Measurements from ENCODE around the gene ARID1B. TPM values are rescaled to one million over a fixed set of nuclear protein-coding genes. Genes with fewer than 3 reads are reported as not detected.

The ARID1B gene
- total RNA-seq, 2 donors from 2014 or later = 62.9 to 71.6 TPM

DNA sequence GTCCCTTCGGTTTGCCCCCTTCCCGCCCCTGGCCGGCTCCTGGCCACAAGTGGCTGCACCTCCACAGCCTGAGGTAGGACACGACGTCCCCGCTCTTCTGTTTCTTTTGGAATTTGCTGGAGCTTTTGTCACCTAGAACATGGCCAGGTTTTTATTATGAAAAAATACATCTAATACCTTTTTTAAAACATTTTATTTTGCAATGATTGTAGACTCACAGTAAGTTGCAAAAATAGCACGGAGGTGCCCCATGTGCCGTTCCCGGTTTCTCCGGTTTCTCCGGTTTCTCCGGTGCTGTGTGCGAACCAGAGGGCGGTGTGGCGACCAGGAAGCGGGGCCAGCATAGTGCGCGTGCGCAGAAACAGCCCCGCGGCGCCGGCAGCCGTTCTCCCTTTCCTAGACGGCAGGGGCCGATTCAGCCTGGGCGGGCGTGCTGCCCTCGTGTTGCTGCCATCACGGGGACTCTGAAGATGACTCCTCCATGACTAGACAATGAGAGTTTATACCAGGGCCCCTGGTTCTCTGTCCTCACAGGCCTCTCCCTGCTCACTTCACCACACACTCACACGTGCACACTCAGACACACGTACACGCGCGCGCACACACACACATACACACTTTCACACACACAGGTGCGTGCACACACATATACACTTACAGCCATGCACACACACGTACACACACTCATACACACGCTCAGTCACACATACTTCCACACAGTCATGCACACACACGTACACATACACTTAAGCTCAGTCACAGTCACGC, 444.1 kb downstream of the ARID1B start:
- ATAC-seq (replicated peaks in 1 of 2) (peak; percentile 86), DNase-seq (peak; percentile 91)
- Mint-ChIP-seq H3K4me1 (ENCODE audit: low read depth) (peaks cover 45% of the 10 kb centered on the region), H3K27ac (peak overlapping the region; percentile 64), H3K4me3 (peak overlapping the region; percentile 51 to 90), H3K9me3 (no peaks in the 10 kb centered on the region), H3K36me3 (ENCODE audit: insufficient read depth in 2 of 2) (no peaks in the 10 kb centered on the region), H3K27me3 (ENCODE audit: low read depth) (no peaks in the 10 kb centered on the region)

DNA sequence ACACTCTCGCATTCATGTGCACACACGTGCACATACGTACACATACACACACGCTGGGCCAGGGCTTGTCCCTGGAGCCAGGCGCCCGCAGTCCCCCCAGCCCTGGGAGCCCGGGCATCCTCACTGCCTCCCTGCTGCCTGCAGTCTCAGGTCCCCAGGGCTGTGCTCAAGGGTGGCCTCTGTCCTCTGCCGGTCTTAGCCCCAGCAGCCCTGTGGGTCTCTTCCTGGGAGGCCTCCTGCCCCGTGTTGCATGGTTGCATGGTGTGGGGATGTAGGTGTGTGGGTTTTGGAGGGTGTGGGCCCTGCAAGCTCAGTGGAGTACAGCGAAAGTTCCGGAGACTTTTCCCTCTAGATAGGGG, 444.6 kb downstream of the ARID1B start:
- Mint-ChIP-seq H3K27me3 (ENCODE audit: low read depth) (no peaks in the 10 kb centered on the region), H3K4me3 (peak overlapping the region; percentile 51 to 90), H3K36me3 (ENCODE audit: insufficient read depth in 2 of 2) (no peaks in the 10 kb centered on the region), H3K27ac (no peak overlapping the region), H3K4me1 (ENCODE audit: low read depth) (peaks cover 43% of the 10 kb centered on the region), H3K9me3 (no peaks in the 10 kb centered on the region)
- ATAC-seq (replicated peaks in 1 of 2) (no peak), DNase-seq (no peak)

DNA sequence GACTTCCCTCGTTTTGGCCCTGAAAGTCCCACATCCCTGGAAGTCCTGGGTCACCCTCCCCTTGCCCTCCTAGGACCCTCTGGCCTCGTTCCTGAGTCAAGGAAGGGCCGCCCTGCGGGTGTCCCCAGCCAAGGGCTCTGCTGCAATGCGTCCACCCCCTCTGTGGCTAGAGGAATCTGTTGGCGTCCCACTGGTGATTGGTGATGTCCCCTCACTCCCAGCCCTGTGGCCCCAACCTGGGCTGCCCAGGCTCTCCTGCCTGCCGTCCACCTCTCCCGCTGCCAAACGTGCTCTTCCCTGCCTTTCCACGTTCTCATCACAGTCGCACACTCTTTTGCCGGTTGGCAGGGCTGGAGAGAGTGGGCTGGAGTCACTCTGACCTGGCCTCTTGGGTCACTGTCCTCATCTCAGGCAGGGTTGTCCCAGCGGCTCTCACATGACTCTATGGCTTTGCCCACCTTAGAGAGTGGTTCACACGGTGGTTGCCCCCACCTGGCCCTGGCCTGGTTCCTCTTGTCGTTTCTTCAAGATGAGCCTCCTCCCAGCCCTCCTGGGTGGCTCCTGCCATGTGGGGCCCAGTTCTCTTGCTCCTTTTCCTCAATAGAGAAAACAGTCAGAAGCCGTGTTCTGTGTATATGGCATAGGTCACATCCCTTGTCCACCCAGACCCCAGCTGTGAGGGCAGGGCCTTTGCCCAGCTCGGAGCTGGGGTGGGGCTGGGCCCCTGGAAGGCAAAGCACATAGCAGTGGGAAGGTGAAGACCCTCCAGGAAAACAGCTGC, 445.2 kb downstream of the ARID1B start:
- peak overlapping the region; percentile 64 to 71 for H3K4me3 Mint-ChIP-seq
- peaks cover 47% of the 10 kb centered on the region for H3K4me1 Mint-ChIP-seq (ENCODE audit: low read depth)
- H3K9me3 Mint-ChIP-seq = no peaks in the 10 kb centered on the region
- H3K36me3 Mint-ChIP-seq (ENCODE audit: insufficient read depth in 2 of 2) = no peaks in the 10 kb centered on the region
- no peak for ATAC-seq (replicated peaks in 1 of 2)
- DNase-seq = no peak
- no peaks in the 10 kb centered on the region for H3K27me3 Mint-ChIP-seq (ENCODE audit: low read depth)
- peak overlapping the region; percentile 73 for H3K27ac Mint-ChIP-seq

DNA sequence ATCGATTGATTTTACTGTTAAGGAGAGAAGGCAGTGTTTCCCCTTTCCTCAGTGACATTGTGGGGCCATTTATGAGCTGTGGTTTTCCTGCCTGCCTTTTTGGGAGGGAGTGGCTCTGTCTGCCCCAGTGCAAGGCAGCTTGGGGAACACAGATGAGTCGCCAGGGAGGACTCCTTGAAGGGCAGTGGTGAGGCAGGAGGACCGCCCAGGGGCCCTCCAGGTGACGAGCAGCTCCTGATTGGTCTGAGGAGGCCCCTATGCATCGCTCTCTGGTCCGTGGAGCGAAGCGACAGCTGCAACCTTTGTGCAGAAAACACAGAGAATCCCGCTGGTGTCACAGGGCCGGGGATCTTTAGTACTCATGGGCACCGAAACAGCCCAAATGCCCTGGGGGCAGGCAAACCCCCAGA, 445.8 kb downstream of the ARID1B start:
- Mint-ChIP-seq H3K27me3 (ENCODE audit: low read depth) (no peaks in the 10 kb centered on the region), H3K36me3 (ENCODE audit: insufficient read depth in 2 of 2) (no peaks in the 10 kb centered on the region), H3K4me3 (no peak overlapping the region), H3K27ac (no peak overlapping the region), H3K9me3 (no peaks in the 10 kb centered on the region), H3K4me1 (ENCODE audit: low read depth) (peaks cover 47% of the 10 kb centered on the region)
- no peak for DNase-seq
- ATAC-seq (replicated peaks in 1 of 2) = no peak

DNA sequence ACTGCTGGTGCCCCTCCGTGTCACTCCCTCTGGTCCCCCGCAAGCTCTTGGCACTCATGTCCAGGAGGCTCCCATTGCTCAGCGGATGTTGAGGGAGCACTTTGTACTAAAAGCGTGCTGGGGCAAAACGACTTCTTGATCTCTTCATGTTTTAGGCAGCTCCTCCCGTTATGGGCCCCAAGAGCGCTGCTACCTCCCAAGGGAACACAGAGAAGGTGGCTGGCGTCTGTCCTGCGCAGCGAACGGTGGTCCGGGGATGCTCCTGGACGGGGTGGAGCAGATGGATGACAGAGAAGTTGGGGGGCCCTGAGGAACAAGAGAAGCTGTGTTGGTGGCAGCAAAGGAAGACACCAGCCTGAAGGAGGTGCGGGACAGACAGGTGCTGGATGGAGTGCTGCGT, 446.3 kb downstream of the ARID1B start:
- ATAC-seq (replicated peaks in 1 of 2) = no peak
- DNase-seq = no peak
- H3K27me3 Mint-ChIP-seq (ENCODE audit: low read depth) = no peaks in the 10 kb centered on the region
- H3K4me3 Mint-ChIP-seq = no peak overlapping the region
- no peaks in the 10 kb centered on the region for H3K36me3 Mint-ChIP-seq (ENCODE audit: insufficient read depth in 2 of 2)
- H3K9me3 Mint-ChIP-seq = no peaks in the 10 kb centered on the region
- peaks cover 47% of the 10 kb centered on the region for H3K4me1 Mint-ChIP-seq (ENCODE audit: low read depth)
- no peak overlapping the region for H3K27ac Mint-ChIP-seq

DNA sequence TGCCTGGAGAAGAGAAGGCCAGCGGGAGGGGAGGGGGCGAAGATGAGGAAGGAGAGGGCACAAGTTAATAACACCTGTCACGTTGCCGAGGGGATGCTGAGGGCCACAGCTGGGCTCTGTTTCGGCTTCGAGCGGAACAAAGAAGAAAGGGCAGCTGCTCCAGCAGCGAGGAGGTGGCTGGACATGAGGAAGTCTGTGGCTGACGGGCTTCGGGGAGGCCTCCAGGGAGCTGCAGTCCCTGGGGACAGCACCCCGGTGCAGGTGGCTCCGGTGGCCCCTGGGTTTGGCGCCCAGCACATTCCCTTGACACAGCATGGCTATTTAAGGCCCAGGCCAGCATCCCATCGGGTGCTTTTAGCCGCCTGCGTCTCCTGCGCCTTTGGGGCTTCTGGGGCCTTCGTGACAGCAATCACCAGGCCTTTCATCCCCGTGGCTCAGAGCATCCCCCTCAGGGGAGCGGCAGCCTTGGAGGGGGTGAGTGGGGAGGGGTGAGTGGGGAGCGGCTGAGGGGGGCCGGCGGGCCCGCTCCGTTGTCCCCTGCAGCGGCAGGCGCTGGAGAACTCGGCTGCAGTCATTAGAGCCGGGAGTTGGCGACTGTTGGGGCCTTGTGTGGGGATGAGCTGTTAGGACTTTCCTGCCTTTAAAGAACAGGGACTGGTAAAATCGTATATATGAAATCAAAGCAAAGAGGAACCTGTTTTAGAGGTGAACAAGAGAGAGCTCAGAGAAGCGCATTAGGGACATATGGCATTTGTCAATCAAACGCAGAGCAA, 447.2 kb downstream of the ARID1B start:
- Mint-ChIP-seq H3K36me3 (ENCODE audit: insufficient read depth in 2 of 2) (no peaks in the 10 kb centered on the region), H3K4me1 (ENCODE audit: low read depth) (peaks cover 45% of the 10 kb centered on the region), H3K4me3 (no peak overlapping the region), H3K9me3 (no peaks in the 10 kb centered on the region), H3K27ac (no peak overlapping the region), H3K27me3 (ENCODE audit: low read depth) (no peaks in the 10 kb centered on the region)
- DNase-seq (no peak), ATAC-seq (replicated peaks in 1 of 2) (no peak)

DNA sequence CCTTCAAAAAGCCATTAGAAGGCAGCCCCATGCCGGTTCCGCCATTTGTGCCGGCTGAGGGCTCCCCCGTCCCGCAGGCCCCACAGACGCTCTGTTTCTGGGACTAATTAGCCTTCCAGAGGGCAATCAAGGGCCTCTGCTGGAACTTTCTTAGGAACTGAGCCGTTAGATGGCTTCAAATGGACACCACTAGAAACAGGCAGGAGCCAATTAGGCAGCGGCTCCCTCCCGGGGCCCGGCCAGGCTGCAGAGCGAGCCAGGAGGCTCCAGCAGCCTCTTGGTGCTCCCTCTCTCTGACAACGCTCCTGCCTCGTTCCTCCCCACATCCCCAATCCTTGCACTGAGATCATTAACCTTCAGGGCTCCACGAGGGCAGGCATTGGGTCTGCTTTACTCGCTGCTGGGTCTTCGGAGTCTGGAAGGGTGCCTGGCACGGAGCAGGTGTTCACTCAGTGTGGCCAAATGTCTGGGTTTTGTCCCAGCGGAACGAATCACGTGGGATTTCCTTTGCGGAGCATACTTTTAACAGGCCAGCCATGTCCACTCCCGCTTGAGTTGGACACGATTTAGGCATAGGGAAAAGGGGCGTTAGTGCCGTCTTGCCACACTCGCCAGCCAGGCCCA, 447.9 kb downstream of the ARID1B start:
- no peaks in the 10 kb centered on the region for H3K9me3 Mint-ChIP-seq
- DNase-seq = no peak
- H3K36me3 Mint-ChIP-seq (ENCODE audit: insufficient read depth in 2 of 2) = no peaks in the 10 kb centered on the region
- H3K4me3 Mint-ChIP-seq = no peak overlapping the region
- no peak overlapping the region for H3K27ac Mint-ChIP-seq
- no peak for ATAC-seq (replicated peaks in 1 of 2)
- peaks cover 38% of the 10 kb centered on the region for H3K4me1 Mint-ChIP-seq (ENCODE audit: low read depth)
- H3K27me3 Mint-ChIP-seq (ENCODE audit: low read depth) = no peaks in the 10 kb centered on the region

DNA sequence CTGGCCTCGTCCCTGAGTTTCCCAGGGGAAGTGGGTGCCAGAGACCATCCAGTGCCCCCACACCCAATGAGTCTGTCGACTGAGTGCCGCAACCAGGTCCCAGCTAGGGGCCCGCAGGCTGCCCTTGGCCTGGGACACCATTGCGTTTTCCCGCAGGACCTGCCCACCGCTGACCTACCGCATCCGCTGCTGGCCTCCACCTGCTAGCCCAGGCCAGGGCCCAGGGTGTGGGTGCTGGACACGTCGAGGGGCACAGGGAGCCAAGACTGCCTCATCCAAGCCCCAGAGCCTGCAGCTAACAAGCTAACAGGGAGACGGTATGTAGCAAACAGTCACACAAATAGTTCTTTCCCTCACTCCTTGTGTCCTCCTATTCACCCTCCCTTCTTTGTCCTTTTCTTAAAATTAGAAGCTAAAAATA, 448.4 kb downstream of the ARID1B start:
- Mint-ChIP-seq H3K9me3 (no peaks in the 10 kb centered on the region), H3K4me1 (ENCODE audit: low read depth) (peaks cover 33% of the 10 kb centered on the region), H3K36me3 (ENCODE audit: insufficient read depth in 2 of 2) (no peaks in the 10 kb centered on the region), H3K27me3 (ENCODE audit: low read depth) (no peaks in the 10 kb centered on the region), H3K27ac (no peak overlapping the region), H3K4me3 (no peak overlapping the region)
- ATAC-seq (replicated peaks in 1 of 2) = no peak
- DNase-seq = no peak

DNA sequence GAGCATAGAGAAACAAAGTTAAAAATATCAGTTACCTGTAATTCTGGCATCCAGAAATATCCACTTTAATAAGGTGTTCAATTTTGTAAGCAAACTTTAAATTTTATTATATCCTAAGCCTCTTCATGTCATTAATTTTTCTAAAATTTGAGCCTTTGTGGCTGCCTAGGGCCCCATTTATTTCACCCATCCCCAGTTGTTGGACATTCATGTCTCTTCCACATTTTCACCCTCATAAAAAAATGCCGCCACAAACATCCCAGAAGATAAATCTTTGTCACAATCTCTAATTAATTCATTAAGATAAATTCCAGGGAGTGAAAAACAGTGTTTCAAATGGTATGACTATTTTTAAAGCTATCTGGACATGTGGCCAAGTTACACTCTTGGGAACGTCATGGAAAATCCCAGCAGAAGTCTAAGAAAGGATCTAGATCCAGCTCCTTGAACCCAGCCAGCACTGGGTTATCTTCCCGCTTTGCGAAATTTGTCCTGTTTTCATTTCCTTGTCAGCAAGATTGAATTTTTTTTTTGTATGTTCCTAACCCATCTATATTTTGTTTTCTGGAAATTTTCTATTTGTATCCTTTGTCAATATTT, 448.9 kb downstream of the ARID1B start:
- Mint-ChIP-seq H3K9me3 (no peaks in the 10 kb centered on the region), H3K4me3 (no peak overlapping the region), H3K36me3 (ENCODE audit: insufficient read depth in 2 of 2) (no peaks in the 10 kb centered on the region), H3K27ac (no peak overlapping the region), H3K27me3 (ENCODE audit: low read depth) (no peaks in the 10 kb centered on the region), H3K4me1 (ENCODE audit: low read depth) (peaks cover 28% of the 10 kb centered on the region)
- DNase-seq (no peak), ATAC-seq (replicated peaks in 1 of 2) (no peak)

DNA sequence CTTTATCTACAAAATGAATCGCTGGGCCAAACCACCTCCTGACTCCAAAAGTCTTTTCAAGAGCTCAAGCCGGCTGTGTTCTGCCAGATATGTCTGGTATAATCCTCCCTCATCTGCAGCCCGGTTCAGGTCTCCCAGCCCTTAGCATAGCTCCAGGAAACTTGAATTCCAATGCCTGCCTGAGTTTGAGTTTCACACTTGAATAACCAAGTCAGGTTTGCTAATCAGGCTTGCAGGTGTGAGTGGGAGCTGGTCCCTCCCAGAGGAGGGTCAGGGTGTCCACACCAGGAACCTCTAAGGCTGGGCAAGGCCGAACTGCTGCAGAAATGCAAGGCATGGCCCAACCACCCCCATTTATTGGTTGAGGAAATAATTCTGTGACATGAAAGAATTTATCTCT, 449.6 kb downstream of the ARID1B start:
- Mint-ChIP-seq H3K4me3 (no peak overlapping the region), H3K27me3 (ENCODE audit: low read depth) (no peaks in the 10 kb centered on the region), H3K27ac (no peak overlapping the region), H3K4me1 (ENCODE audit: low read depth) (peaks cover 21% of the 10 kb centered on the region), H3K9me3 (no peaks in the 10 kb centered on the region), H3K36me3 (ENCODE audit: insufficient read depth in 2 of 2) (no peaks in the 10 kb centered on the region)
- DNase-seq (no peak), ATAC-seq (replicated peaks in 1 of 2) (no peak)

DNA sequence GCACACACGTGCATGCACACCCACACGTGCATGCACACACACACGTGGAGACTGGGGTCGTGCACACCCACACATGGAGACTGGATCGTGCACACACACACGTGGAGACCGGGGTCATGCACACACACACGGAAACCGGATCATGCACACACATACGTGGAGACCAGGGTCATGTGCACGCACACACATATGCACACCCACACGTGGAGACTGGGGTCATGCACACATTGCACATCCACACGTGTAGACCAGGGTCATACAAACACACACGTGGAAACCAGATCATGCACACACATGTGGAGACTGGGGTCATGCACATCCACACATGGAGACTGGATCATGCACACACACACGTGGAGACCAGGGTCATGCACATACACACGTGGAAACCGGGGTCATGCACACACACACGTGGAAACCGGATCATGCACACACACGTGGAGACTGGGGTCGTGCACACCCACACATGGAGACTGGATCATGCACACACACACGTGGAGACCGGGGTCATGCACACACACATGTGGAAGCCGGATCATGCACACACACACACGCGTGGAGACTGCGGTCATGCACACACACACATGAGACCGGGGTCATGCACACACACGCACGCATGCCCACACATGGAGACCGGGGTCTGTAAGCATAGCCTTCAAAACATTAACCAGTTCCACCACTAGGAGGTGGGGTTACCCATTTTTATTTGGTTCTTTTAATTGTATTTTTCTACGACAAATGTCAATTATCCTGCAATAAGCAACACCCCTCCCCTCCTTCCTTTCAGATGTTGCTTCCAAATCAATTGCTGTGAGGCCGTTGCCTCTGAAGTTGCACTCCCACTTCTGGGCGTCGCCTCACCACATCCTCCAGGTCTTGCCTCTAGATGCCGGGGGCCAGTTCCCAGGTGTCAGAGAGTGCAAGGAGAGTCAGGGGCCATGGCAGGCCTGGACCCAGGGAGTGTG, 450.3 kb downstream of the ARID1B start:
- H3K4me3 Mint-ChIP-seq = no peak overlapping the region
- H3K4me1 Mint-ChIP-seq (ENCODE audit: low read depth) = peaks cover 14% of the 10 kb centered on the region
- no peak overlapping the region for H3K27ac Mint-ChIP-seq
- no peaks in the 10 kb centered on the region for H3K36me3 Mint-ChIP-seq (ENCODE audit: insufficient read depth in 2 of 2)
- ATAC-seq (replicated peaks in 1 of 2) (peak in 1 of 2 donors; percentile 36), DNase-seq (no peak)
- peaks cover 2% of the 10 kb centered on the region for H3K27me3 Mint-ChIP-seq (ENCODE audit: low read depth)
- no peaks in the 10 kb centered on the region for H3K9me3 Mint-ChIP-seq
